Effector CD4-positive, alpha-beta T cell (primary cell): Measurements from ENCODE around the gene OR2T4. TPM values are rescaled to one million over a fixed set of nuclear protein-coding genes. Genes with fewer than 3 reads are reported as not detected.

ENCODE experiments used
- DNase-seq: peaks from one replicate; pipeline ENCODE4 v3.0.0-alpha.2; 2020
- total RNA-seq: gene quantifications from one replicate; lab custom pipeline; 2026; lab: John Stamatoyannopoulos, UW

Gene OR2T4
- total RNA-seq: not detected

GRCh38 chr1:248361121-248361715 is at the start of gene OR2T4:
TSS of gene OR2T4 (plus strand) at chr1:248361665. CDS start at chr1:248361665, 0 bp downstream.
- no peak for DNase-seq

GRCh38 chr1:248316796-248317195 is 44.7 kb upstream of the OR2T4 start:
- DNase-seq: no peak

- no peak for DNase-seq
These were observed 37.0 kb upstream of the OR2T4 start, which contains the start of gene OR2M7 for GRCh38 chr1:248324468-248324867. TSS of gene OR2M7 (minus strand) at chr1:248324568. CDS start at chr1:248324568, 0 bp downstream.

GRCh38 chr1:248343451-248343850 is 18.0 kb upstream of the OR2T4 start:
- no peak for DNase-seq

GRCh38 chr1:248348475-248348874 is 13.0 kb upstream of the OR2T4 start, which contains the start of gene OR14C36:
TSS of gene OR14C36 (plus strand) at chr1:248348775. CDS start at chr1:248348775, 0 bp downstream.
- DNase-seq: no peak

- DNase-seq: no peak
These were observed 2.0 kb upstream of the OR2T4 start for GRCh38 chr1:248359415-248359814.

GRCh38 chr1:248366609-248367008 is 5.1 kb downstream of the OR2T4 start:
- no peak for DNase-seq

GRCh38 chr1:248372394-248372793 is 10.9 kb downstream of the OR2T4 start:
- no peak for DNase-seq

GRCh38 chr1:248373761-248374160 is 12.3 kb downstream of the OR2T4 start:
- no peak for DNase-seq

GRCh38 chr1:248375446-248375845 is 14.0 kb downstream of the OR2T4 start, which contains the start of gene OR2T6:
TSS of gene OR2T6 (plus strand) at chr1:248375746. CDS start at chr1:248387609, 11,863 bp downstream.
- no peak for DNase-seq

GRCh38 chr1:248376916-248377315 is 15.5 kb downstream of the OR2T4 start:
- DNase-seq: no peak

- no peak for DNase-seq
These were observed 19.4 kb downstream of the OR2T4 start for GRCh38 chr1:248380854-248381253.

GRCh38 chr1:248388426-248388825 is 27.0 kb downstream of the OR2T4 start:
- no peak for DNase-seq

- no peak for DNase-seq
These were observed 31.6 kb downstream of the OR2T4 start for GRCh38 chr1:248393050-248393449.

- DNase-seq: no peak
These were observed 41.3 kb downstream of the OR2T4 start, which contains the start of gene OR2T1 for GRCh38 chr1:248402748-248403147. TSS of gene OR2T1 (plus strand) at chr1:248403048. CDS start at chr1:248406148, 3,100 bp downstream.

GRCh38 chr1:248404024-248404423 is 42.6 kb downstream of the OR2T4 start:
- no peak for DNase-seq

GRCh38 chr1:248406721-248407692 is 45.5 kb downstream of the OR2T4 start:
- no peak for DNase-seq
